ES-I3 (cell line): Measurements from ENCODE around the gene ZNF57.
"Not testable (repeated sequence)": the region's sequence is repeated elsewhere in the genome, so short reads cannot be mapped to it uniquely, and the experiment has no call there.

Experiments used
- H3K36me3 ChIP-seq: 2 replicates; pipeline ENCODE4 v1.6.1; 2013; ENCODE audit warnings: mild to moderate bottlenecking, low read length, control low read depth, moderate library complexity; ENCODE audit not compliant: insufficient read depth
- H3K4me1 ChIP-seq: 2 replicates; pipeline ENCODE4 v1.6.1; 2013; ENCODE audit warnings: mild to moderate bottlenecking, control low read depth, low read length; ENCODE audit not compliant: insufficient read depth
- H3K9ac ChIP-seq: 2 replicates; pipeline ENCODE4 v1.6.1; 2013; ENCODE audit warnings: low read depth, mild to moderate bottlenecking, low read length, moderate library complexity
- H3K9me3 ChIP-seq: 2 replicates; pipeline ENCODE4 v1.6.1; 2013; ENCODE audit warnings: mild to moderate bottlenecking, low read length, moderate library complexity; ENCODE audit not compliant: control insufficient read depth, insufficient read depth

ZNF57 gene

DNA sequence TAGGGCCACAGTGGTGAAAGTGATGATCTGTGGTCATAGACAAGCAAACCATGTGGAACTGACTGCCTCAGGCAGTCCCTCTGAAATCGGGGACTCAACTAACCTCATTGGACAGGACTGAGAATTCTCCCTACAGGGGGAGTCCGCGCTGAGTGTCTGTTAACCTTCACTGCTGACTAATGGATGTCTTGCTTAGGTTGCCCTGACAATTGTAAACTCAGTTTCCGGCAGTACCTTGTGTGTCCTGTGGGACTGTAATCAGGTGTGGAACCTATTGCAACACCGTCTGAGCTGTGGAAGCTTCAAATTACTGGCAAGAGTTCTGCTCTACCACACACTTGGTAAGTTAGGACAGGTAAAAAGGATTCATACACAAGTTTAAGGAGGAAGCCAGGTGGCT lies 22.3 kb downstream of the ZNF57 start:
- Histone ChIP-seq H3K4me1 (no peaks in the 10 kb centered on the region), H3K9me3 (no peaks in the 10 kb centered on the region; the same call in 1 of the 2 replicates), H3K36me3 (peaks cover 3% of the 10 kb centered on the region; the same call in 1 of the 2 replicates), H3K9ac (no peak overlapping the region)

DNA sequence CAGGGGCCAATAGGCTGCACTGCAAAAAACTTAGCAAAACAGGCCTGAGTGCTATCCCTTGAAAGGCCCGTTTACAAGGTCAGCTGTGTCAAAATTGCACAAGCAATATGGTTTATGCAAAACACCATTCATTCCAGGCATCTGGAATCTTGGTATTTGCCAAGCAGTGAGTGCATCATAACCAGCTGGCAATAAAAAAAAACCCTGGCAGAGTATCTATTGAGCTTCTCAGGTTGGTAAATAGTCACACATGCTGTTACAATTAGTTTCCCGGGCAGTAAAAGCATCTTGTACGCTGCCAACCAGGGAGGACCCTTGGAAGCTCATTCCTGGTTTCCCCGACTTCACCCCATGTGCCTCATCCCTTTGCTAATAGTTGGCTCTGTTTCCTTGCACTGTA lies 22.8 kb downstream of the ZNF57 start:
- Histone ChIP-seq H3K36me3 (no peaks in the 10 kb centered on the region; the same call in 1 of the 2 replicates), H3K9ac (no peak overlapping the region), H3K9me3 (no peaks in the 10 kb centered on the region; the same call in 1 of the 2 replicates), H3K4me1 (no peaks in the 10 kb centered on the region)

GRCh38 chr19:2926341-2927031 lies 25.8 kb downstream of the ZNF57 start:
- Histone ChIP-seq H3K36me3 (peaks cover 1% of the 10 kb centered on the region; the same call in 1 of the 2 replicates), H3K4me1 (no peaks in the 10 kb centered on the region), H3K9me3 (no peaks in the 10 kb centered on the region), H3K9ac (no peak overlapping the region)

GRCh38 chr19:2927032-2927430 lies 26.3 kb downstream of the ZNF57 start:
- peaks cover under 1% of the 10 kb centered on the region; the same call in 1 of the 2 replicates for H3K9me3 ChIP-seq
- H3K9ac ChIP-seq = no peak overlapping the region
- H3K4me1 ChIP-seq = no peaks in the 10 kb centered on the region
- H3K36me3 ChIP-seq = peaks cover 3% of the 10 kb centered on the region; the same call in 1 of the 2 replicates

- Histone ChIP-seq H3K4me1 (no peaks in the 10 kb centered on the region), H3K9me3 (peaks cover 23% of the 10 kb centered on the region), H3K36me3 (peaks cover 24% of the 10 kb centered on the region), H3K9ac (no peak overlapping the region)
Measured at GRCh38 chr19:2933490-2933910, 32.8 kb downstream of the ZNF57 start.

DNA sequence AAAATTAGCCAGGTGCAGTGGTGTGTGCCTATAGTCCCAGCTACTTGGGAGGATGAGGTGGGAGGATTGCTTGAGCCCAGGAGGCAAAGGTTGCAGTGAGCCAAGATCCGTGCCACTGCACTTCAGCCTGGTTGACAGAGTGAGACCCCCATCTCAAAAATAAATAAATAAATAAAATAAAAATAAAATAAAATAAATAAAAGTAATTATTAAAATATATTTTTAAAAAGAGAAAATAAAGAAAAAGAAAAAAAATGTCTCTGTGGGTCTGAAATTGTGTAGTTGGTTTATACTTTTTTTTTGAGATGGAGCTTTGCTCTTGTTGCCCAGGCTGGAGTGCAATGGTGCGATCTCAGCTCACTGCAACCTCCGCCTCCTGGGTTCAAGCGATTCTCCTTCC lies 35.1 kb downstream of the ZNF57 start:
- peaks cover 24% of the 10 kb centered on the region for H3K36me3 ChIP-seq

GRCh38 chr19:2942928-2943640 lies 42.4 kb downstream of the ZNF57 start:
- H3K9me3 ChIP-seq = peaks cover 2% of the 10 kb centered on the region; the same call in 1 of the 2 replicates
- H3K36me3 ChIP-seq = peaks cover 2% of the 10 kb centered on the region; the same call in 1 of the 2 replicates
- H3K4me1 ChIP-seq = 0 out of 2 replicates have a peak, but pooled peaks cover 4% of the 10 kb centered on the region
- no peak overlapping the region for H3K9ac ChIP-seq

More for the DNA sequence above, 35.1 kb downstream of the ZNF57 start:
- H3K4me1 ChIP-seq, H3K9ac ChIP-seq: not testable (repeated sequence)
- H3K9me3 ChIP-seq = peaks cover 23% of the 10 kb centered on the region

DNA sequence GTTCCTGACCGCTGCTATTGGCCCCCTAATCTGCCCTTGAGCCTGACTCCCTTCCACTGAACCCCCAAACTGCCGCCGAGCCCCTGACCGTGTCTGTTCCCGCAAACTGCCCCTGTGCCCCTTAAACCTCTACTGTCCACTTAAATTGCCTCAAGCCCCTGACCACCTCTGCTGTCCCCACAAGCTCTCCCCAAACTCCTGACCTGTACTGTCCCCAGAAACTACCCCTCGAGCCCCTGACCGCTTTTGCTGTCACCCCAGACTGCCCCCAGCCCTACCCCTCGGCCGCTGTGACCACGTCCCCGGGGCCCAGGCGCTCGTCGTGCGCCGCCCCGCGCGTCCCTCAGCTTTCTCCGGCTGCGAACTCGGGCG lies 43.7 kb downstream of the ZNF57 start:
- peak overlapping the region; percentile 74 for H3K9ac ChIP-seq
- H3K4me1 ChIP-seq = 0 out of 2 replicates have a peak, but pooled peaks cover 7% of the 10 kb centered on the region
- H3K36me3 ChIP-seq = no peaks in the 10 kb centered on the region
- no peaks in the 10 kb centered on the region for H3K9me3 ChIP-seq

GRCh38 chr19:2944775-2945574 lies 44.2 kb downstream of the ZNF57 start, which contains the start of gene ZNF77:
Gene ZNF77 (minus strand): TSS chr19:2944971. CDS start chr19:2944840, 131 bp downstream.
- Histone ChIP-seq H3K9ac (peak within 1 kb of the TSS; percentile 74), H3K4me1 (0 out of 2 replicates have a peak, but pooled peaks cover 9% of the 10 kb centered on the region), H3K36me3 (no peaks in the 10 kb centered on the region), H3K9me3 (no peaks in the 10 kb centered on the region)

- Histone ChIP-seq H3K9ac (peak overlapping the region; percentile 74), H3K36me3 (no peaks in the 10 kb centered on the region), H3K9me3 (no peaks in the 10 kb centered on the region), H3K4me1 (0 out of 2 replicates have a peak, but pooled peaks cover 9% of the 10 kb centered on the region)
Measured at GRCh38 chr19:2945575-2946184, 45.0 kb downstream of the ZNF57 start.

DNA sequence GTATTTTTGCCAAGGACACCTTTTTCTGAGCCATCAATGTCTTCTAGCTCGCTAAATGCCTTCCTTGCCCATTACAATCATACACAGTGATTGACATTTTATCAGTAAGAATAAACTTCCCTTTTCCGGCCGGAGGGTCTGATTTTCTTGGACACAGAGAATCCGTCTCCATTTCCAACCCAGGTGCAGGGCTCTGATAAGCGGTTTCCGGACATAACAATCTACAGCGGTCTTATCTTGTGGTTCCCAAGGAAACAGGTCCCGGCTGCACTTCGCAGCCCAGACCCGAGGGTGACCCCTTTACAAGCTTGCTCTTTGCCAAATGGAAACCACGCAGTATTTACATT lies 49.2 kb downstream of the ZNF57 start:
- peak overlapping the region; percentile 86 for H3K9ac ChIP-seq

DNA sequence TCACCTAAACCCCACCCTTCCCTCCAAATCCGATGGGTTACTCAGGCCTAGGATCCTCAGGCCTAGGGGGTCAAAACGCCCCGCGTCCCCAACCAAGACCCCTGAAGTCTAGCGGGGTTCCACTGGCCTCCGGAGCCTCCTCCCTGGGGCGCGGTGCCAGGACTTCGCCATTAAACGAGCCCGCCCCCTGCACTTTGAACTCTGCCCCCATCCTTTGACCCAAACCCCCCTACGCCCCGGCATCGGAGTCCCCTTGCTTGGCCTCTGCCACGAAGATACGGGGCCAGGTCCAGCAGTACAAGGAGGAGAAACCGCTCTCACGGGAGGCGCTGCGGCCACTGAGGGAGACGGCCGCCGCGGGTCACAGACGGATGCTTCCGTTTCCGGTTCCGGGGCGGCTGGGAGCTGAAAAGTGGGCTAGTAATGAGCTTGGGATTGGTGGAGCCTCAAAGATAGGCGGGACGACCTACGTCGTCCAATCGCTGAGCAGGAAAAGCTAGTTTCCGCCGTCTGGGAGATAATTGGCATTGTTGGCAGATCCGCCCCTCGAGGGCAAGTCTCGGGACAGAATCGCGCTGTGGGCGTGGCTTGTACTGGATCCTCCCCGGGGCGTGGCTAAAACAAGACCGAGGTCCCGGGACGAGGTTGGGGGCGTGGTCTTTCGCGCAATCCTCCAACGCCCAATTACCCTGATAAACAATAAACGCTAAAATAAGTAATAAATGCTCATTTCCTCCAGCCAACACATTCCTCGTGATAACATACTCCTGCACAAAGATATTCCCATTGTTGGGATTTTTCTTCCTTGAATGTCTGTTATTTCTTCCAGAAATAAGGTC lies 49.8 kb downstream of the ZNF57 start:
- no peaks in the 10 kb centered on the region for H3K36me3 ChIP-seq
- H3K9me3 ChIP-seq = no peaks in the 10 kb centered on the region
- peak overlapping the region; percentile 86 for H3K9ac ChIP-seq
- 0 out of 2 replicates have a peak, but pooled peaks cover 9% of the 10 kb centered on the region for H3K4me1 ChIP-seq

More for the DNA sequence above, 49.2 kb downstream of the ZNF57 start:
- H3K4me1 ChIP-seq = 0 out of 2 replicates have a peak, but pooled peaks cover 9% of the 10 kb centered on the region
- no peaks in the 10 kb centered on the region for H3K36me3 ChIP-seq
- H3K9me3 ChIP-seq = no peaks in the 10 kb centered on the region

DNA sequence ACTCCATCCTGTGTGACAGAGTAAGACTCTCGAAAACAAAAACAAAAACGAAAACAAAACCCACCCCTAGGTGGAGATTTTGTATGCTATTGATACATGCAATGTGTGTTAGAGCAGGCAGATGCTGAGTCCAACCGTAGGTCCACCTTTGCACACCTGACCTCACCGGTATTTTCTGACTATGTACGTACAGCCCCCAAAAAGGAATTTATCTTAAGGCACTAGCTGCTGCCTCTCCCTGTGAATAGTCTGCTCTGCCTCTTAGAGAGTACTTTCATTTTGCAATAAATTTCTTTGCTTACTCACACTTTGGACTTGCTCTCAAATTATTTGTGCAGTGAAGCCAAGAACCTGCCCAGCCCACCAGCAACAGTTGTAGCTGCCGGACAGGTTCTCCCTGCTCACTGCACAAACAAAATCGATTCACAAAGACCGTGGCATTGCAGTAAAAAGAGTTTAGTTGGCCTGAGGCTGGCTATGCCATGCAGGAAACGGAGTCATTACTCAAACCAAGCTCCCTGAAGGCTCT lies 52.3 kb downstream of the ZNF57 start:
- Histone ChIP-seq H3K36me3 (no peaks in the 10 kb centered on the region), H3K4me1 (0 out of 2 replicates have a peak, but pooled peaks cover 4% of the 10 kb centered on the region), H3K9ac (no peak overlapping the region), H3K9me3 (no peaks in the 10 kb centered on the region)
